Fibroblast of skin of left quadriceps (primary cell): Measurements from ENCODE around the gene TYROBP.
A peak's percentile ranks its signal among the peaks of the same experiment; 100 is the strongest.
"Not testable (repeated sequence)": the region's sequence is repeated elsewhere in the genome, so short reads cannot be mapped to it uniquely, and the experiment has no call there.

Experiments used
- DNase-seq, 2 experiments: peaks; one replicate each; pipeline ENCODE4 v3.0.0-alpha.2; 2013; ENCODE audit warnings: low read depth in 2 of 2

TYROBP gene

GRCh38 chr19:35901854-35902661, 6.0 kb downstream of the TYROBP start, which contains the start of gene HCST:
TSS of gene HCST (plus strand) at chr19:35902529. CDS start at chr19:35902594, 65 bp downstream.
- DNase-seq = no peak

- peak in 1 of 2 experiments; percentile 14 for DNase-seq
Observed at GRCh38 chr19:35901055-35901644, 6.9 kb downstream of the TYROBP start.

GRCh38 chr19:35899547-35900214, 8.4 kb downstream of the TYROBP start:
- DNase-seq = peak; percentile 41 to 44

- no peak for DNase-seq
Observed at GRCh38 chr19:35898499-35898809, 9.6 kb downstream of the TYROBP start.

GRCh38 chr19:35897706-35898451, 10.2 kb downstream of the TYROBP start:
- no peak for DNase-seq

- DNase-seq = no peak
Observed at GRCh38 chr19:35896643-35897040, 11.5 kb downstream of the TYROBP start.

- no peak for DNase-seq
Observed at GRCh38 chr19:35895911-35896642, 12.0 kb downstream of the TYROBP start.

- DNase-seq = no peak
Observed at GRCh38 chr19:35894342-35894741, 13.8 kb downstream of the TYROBP start.

GRCh38 chr19:35891819-35892218, 16.3 kb downstream of the TYROBP start:
- DNase-seq = not testable (repeated sequence)

- no peak for DNase-seq
Observed at GRCh38 chr19:35890113-35890650, 17.9 kb downstream of the TYROBP start.

- no peak for DNase-seq
Observed at GRCh38 chr19:35889370-35890112, 18.6 kb downstream of the TYROBP start.

GRCh38 chr19:35888398-35888797, 19.7 kb downstream of the TYROBP start:
- DNase-seq = no peak

GRCh38 chr19:35887197-35887596, 20.9 kb downstream of the TYROBP start:
- DNase-seq = no peak

GRCh38 chr19:35885904-35886303, 22.2 kb downstream of the TYROBP start:
- no peak for DNase-seq

GRCh38 chr19:35885225-35885738, 22.8 kb downstream of the TYROBP start:
- DNase-seq = no peak

GRCh38 chr19:35883882-35884281, 24.2 kb downstream of the TYROBP start:
- DNase-seq = no peak

- DNase-seq = peak; percentile 67 to 70
Observed at GRCh38 chr19:35882114-35882832, 25.8 kb downstream of the TYROBP start.

- peak; percentile 44 to 50 for DNase-seq
Observed at GRCh38 chr19:35879770-35880317, 28.3 kb downstream of the TYROBP start.

- no peak for DNase-seq
Observed at GRCh38 chr19:35879068-35879467, 29.0 kb downstream of the TYROBP start.
